Measurements from ENCODE around the gene CAV3.

DNA sequence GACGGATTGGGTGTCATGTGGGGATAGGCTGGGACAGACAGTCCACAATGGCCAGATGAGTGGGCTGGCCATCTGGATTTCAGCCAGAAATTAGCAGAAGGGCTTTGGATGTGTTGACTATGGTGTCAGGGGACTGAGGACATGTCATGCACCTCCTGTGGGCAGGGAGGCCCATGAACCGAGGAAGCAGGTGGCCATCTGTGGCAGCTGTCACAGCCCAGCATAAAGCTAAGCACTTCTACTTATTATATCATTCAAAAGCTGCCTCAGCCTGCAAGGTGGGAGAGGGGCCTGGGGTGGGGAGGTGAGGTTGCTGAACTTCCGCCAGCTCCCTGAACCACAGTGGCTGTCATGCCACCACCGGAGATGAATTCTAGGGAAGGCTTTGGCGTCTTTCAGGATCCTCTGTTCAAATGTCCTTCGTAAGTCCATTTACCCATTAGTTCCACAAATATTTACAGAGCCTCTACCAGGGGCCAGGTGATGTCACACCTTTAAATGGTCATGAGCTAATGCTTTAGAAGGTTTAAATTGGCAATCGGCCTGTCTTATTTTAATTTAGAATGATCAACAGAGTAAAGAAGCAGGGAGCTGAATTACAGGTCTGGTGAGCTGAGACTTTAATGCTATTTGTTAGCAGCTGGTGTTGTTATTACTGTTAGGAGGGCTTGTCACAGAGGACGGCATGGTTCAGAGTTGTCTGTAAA lies 23.6 kb upstream of the CAV3 start:
- no peak for TF ChIP-seq CTCF (conservative IDR thresholded peaks at IDR 0.05; ENCODE audit: low read depth in 2 of 2)
- TF ChIP-seq POLR2AphosphoS5 (IDR thresholded peaks at IDR 0.05; ENCODE audit: low read depth), result no peak
- TF ChIP-seq EZH2 (IDR thresholded peaks at IDR 0.05; ENCODE audit: low read depth, unreplicated experiment), result no peak
- no peak for TF ChIP-seq ETS1 (IDR thresholded peaks at IDR 0.05)
- no peak for TF ChIP-seq JUNB (IDR thresholded peaks at IDR 0.05; ENCODE audit: unreplicated experiment)
- TF ChIP-seq ZNF114 (CRISPR knock-in tag; IDR thresholded peaks at IDR 0.05), result no peak
- no peak for TF ChIP-seq ZNF331 (CRISPR knock-in tag; IDR thresholded peaks at IDR 0.05; ENCODE audit: low read depth)

Measured in GM23338 (cell line).